Caco-2 (cell line): ENCODE measurements around the gene OLFML3. TPM values are rescaled to one million over a fixed set of nuclear protein-coding genes. Genes with fewer than 3 reads are reported as not detected.

Experiments
- Bru-seq: library from RNA; stranded (reverse); fragments of 400-500 nt; gene quantifications from one replicate; lab custom pipeline; 2021; lab: Mats Ljungman, UMichigan
- BruChase-seq, 2 experiments: library from RNA; stranded (reverse); fragments of 400-500 nt; gene quantifications; one replicate each; lab custom pipeline; 2021; lab: Mats Ljungman, UMichigan
- BruUV-seq: library from RNA; stranded (reverse); fragments of 400-500 nt; replicated peaks from 2 replicates; lab custom pipeline; 2021; lab: Mats Ljungman, UMichigan
- CTCF ChIA-PET: fragments of 300-600 bp; sonication (Branson Sonifier 250); formaldehyde crosslinking; loops from one replicate; lab custom pipeline; 2022; ENCODE audit warnings: antibody characterized with exemption; lab: Charles Lee
- POLR2A ChIA-PET: fragments of 300-600 bp; sonication (Branson Sonifier 250); formaldehyde crosslinking; loops from one replicate; lab custom pipeline; 2022; ENCODE audit warnings: antibody characterized with exemption; lab: Charles Lee
- DNase-seq, 2 experiments: peaks; one replicate each; pipeline versions ENCODE4 v3.0.0 to v3.0.0-alpha.2; 2020 to 2022
- H3K27me3 ChIP-seq: replicated peaks from 2 replicates; pipeline ENCODE4 v1.6.0; 2011; ENCODE audit warnings: low read length; ENCODE audit not compliant: control insufficient read depth, insufficient read depth
- H3K36me3 ChIP-seq: 2 replicates; pipeline ENCODE4 v1.5.1; 2011; ENCODE audit warnings: low read length; ENCODE audit not compliant: control insufficient read depth, insufficient read depth
- H3K4me1 ChIP-seq: fragments of 250-450 bp; sonication (Bioruptor Pico); 2 replicates; pipeline ENCODE4 v1.5.1; 2020; ENCODE audit warnings: mild to moderate bottlenecking
- H3K4me3 ChIP-seq: 2 replicates; pipeline ENCODE4 v1.5.1; 2011; ENCODE audit warnings: low read depth, mild to moderate bottlenecking, control low read depth, low read length
- H3K9me3 ChIP-seq: fragments of 250-450 bp; sonication (Bioruptor Pico); 2 replicates; pipeline ENCODE4 v1.5.1; 2020; ENCODE audit warnings: mild to moderate bottlenecking, moderate library complexity
- H3K27ac Mint-ChIP-seq: one replicate; pipeline ENCODE4 v1.8.0; 2022; ENCODE audit warnings: mixed read lengths; ENCODE audit not compliant: unreplicated experiment
- H3K27me3 Mint-ChIP-seq: one replicate; pipeline ENCODE4 v1.8.0; 2022; ENCODE audit warnings: mixed read lengths; ENCODE audit not compliant: insufficient read depth, unreplicated experiment
- H3K36me3 Mint-ChIP-seq: one replicate; pipeline ENCODE4 v1.8.0; 2022; ENCODE audit warnings: mild to moderate bottlenecking, mixed read lengths; ENCODE audit not compliant: insufficient read depth, unreplicated experiment
- H3K4me1 Mint-ChIP-seq: one replicate; pipeline ENCODE4 v1.8.0; 2022; ENCODE audit warnings: low read depth, mixed read lengths; ENCODE audit not compliant: unreplicated experiment
- H3K4me3 Mint-ChIP-seq: one replicate; pipeline ENCODE4 v1.8.0; 2022; ENCODE audit warnings: mild to moderate bottlenecking, moderate library complexity, mixed read lengths; ENCODE audit not compliant: unreplicated experiment
- H3K9me3 Mint-ChIP-seq: one replicate; pipeline ENCODE4 v1.8.0; 2022; ENCODE audit warnings: mixed read lengths; ENCODE audit not compliant: unreplicated experiment
- intact Hi-C: fragments of 100-400 bp; cut with micrococcal nuclease; formaldehyde crosslinking; loops from one replicate; pipeline ENCODE4 v1.10.0; 2022; ENCODE audit not compliant: unreplicated experiment
- long read RNA-seq: library from polyadenylated mRNA; stranded (forward); transcript quantifications from one replicate; pipeline ENCODE4 v2.0.0, GENCODE V29; 2022
- total RNA-seq: library from RNA; stranded (reverse); gene quantifications from 2 replicates; pipeline ENCODE4 v1.2.3, GENCODE V29; 2022
- TF ChIP-seq, protein P1 (sequence below), 2 experiments: fragments of 200-600 bp in 1 of 2; IDR thresholded peaks; 1 replicate in 1 of 2; 2 replicates in 1 of 2; pipeline versions ENCODE4 v1.5.1 to v1.8.0; 2011 to 2022; ENCODE audit warnings: antibody characterized with exemption in 1 of 2, control low read depth in 1 of 2, inconsistent platforms in 1 of 2, low read depth in 1 of 2, low read length in 1 of 2, mild to moderate bottlenecking in 1 of 2, moderate library complexity in 1 of 2; ENCODE audit not compliant: insufficient read depth in 1 of 2, severe bottlenecking in 1 of 2, unreplicated experiment in 1 of 2

The OLFML3 gene, protein sequence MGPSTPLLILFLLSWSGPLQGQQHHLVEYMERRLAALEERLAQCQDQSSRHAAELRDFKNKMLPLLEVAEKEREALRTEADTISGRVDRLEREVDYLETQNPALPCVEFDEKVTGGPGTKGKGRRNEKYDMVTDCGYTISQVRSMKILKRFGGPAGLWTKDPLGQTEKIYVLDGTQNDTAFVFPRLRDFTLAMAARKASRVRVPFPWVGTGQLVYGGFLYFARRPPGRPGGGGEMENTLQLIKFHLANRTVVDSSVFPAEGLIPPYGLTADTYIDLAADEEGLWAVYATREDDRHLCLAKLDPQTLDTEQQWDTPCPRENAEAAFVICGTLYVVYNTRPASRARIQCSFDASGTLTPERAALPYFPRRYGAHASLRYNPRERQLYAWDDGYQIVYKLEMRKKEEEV
- total RNA-seq, result 29.1 and 36.5 TPM in 2 replicates
- Bru-seq, nascent RNA, result percentile 64 among the genes with signal in this experiment
- percentile 75 among the genes with signal in this experiment for BruChase-seq, experiment 1, labeled RNA remaining after a 2-hour chase
- percentile 89 among the genes with signal in this experiment for BruChase-seq, experiment 2, labeled RNA remaining after a 6-hour chase
- long read RNA-seq, transcript OLFML3-201 (3 exons, 1,780 nt), result major isoform, 55 of 322 reads
- long read RNA-seq, partial matches to known transcripts, result 4 of 322 reads
- long read RNA-seq, other reads (novel, unspliced or antisense), result 261 of 322 reads

DNA sequence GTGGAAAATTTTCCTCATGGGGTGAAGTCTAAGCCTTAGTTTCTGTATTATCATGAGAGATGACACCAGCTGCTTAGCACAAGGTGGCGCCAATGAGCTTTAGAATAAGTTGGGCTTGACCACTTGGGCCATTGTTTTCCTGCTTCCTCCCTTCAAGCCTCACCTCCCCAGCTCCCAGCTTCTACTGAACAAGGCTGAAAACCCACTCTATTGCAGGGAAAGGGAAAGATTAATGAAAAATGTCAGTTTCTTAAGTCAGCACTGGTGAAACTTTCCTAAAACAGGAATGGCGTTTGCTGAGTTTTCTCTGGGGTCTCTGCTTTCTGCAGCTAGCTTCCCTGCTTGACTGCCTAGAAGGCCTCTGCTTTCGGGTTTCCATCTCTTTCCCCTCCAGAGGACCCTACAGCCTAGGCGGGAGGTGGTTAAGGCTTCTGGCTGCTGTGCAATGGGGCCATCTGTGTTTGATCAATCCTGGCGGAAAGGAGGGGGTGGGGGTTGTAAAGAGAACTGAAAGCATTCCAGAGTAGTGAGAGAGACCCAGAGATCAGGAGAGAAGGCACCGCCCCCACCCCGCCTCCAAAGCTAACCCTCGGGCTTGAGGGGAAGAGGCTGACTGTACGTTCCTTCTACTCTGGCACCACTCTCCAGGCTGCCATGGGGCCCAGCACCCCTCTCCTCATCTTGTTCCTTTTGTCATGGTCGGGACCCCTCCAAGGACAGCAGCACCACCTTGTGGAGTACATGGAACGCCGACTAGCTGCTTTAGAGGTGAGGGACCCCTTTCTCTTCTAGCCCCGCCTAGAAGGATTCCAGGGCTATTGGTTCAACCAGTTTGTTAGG, at the start of gene OLFML3:
OLFML3 (plus strand) TSS at position 612 of the 840 bp plus-strand sequence; CDS start at position 655, 43 bp downstream.
- H3K27me3 Mint-ChIP-seq, result no peaks in the 10 kb centered on the region
- peak within 1 kb of the TSS; percentile 18 for H3K4me3 ChIP-seq
- intact Hi-C loops, result loop anchor here (1.0 to 5.0 kb wide), 5 partner anchors 55 to 368 kb away; no protein-coding TSS in a partner anchor
- peaks cover 7% of the 10 kb centered on the region for H3K9me3 Mint-ChIP-seq
- TF ChIP-seq, protein P1, sequence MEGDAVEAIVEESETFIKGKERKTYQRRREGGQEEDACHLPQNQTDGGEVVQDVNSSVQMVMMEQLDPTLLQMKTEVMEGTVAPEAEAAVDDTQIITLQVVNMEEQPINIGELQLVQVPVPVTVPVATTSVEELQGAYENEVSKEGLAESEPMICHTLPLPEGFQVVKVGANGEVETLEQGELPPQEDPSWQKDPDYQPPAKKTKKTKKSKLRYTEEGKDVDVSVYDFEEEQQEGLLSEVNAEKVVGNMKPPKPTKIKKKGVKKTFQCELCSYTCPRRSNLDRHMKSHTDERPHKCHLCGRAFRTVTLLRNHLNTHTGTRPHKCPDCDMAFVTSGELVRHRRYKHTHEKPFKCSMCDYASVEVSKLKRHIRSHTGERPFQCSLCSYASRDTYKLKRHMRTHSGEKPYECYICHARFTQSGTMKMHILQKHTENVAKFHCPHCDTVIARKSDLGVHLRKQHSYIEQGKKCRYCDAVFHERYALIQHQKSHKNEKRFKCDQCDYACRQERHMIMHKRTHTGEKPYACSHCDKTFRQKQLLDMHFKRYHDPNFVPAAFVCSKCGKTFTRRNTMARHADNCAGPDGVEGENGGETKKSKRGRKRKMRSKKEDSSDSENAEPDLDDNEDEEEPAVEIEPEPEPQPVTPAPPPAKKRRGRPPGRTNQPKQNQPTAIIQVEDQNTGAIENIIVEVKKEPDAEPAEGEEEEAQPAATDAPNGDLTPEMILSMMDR (IDR thresholded peaks at IDR 0.05; ENCODE audit: insufficient read depth in 1 of 2, low read depth in 1 of 2, low read length in 1 of 2, severe bottlenecking in 1 of 2, unreplicated experiment in 1 of 2), result peak; percentile 44 to 63
- no peaks in the 10 kb centered on the region for H3K9me3 ChIP-seq
- no TSS peak for BruUV-seq
- H3K27ac Mint-ChIP-seq, result peak within 1 kb of the TSS; percentile 93
- no peaks in the 10 kb centered on the region for H3K36me3 ChIP-seq
- POLR2A ChIA-PET, result no interaction called here
- no peaks in the 10 kb centered on the region for H3K4me1 Mint-ChIP-seq
- peak within 1 kb of the TSS; percentile 66 for H3K4me3 Mint-ChIP-seq
- H3K27me3 ChIP-seq, result no peaks in the 10 kb centered on the region
- peaks cover 15% of the 10 kb centered on the region for H3K4me1 ChIP-seq
- CTCF ChIA-PET, result interaction anchor here (0.6 to 2.1 kb wide), 11 partner anchors 26 to 322 kb away, joined by 3 to 31 read pairs (median 4); no protein-coding TSS in a partner anchor
- DNase-seq, result peak; percentile 77 to 83
- no peaks in the 10 kb centered on the region for H3K36me3 Mint-ChIP-seq

DNA sequence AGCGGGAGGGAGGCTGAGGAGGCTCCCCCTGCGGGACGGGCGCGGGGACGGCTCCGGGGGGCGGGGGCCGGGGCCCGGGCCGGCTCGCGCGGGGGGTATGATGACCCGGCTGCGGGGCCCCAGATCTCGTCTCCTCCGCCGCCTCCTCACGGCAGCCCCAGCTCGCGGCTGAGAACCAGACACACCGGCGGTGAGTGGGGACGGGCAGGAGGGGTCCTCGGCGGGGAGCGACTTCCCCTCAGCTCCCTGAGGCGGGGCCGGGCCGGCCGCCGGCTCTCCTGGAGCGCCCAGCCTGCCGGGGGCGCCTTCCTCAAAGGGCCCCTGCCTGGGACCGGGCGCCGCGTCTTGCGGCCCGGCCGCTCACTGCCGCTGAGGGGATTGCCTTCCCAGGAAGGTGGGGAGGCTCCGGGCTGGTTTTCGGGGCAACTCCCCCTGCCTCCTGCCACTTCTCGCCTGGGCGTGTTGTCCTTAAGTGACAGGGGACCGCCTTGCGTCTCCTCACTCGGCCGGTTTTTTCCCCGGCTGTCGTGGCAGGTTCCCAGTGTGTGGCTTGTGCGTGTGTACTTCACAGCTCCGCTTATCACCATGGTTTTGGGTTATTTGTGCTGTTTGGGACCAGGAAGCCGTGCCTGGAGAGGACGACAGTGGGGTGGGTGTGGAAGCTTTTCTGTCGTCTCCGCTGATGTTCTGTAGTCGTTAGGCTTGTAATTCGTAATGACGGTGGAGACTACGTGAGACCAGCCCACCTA, 49.4 kb upstream of the OLFML3 start:
- H3K9me3 Mint-ChIP-seq, result no peaks in the 10 kb centered on the region
- H3K36me3 Mint-ChIP-seq, result no peaks in the 10 kb centered on the region
- H3K4me1 ChIP-seq, result peaks cover 7% of the 10 kb centered on the region; the same call in 1 of the 2 replicates
- H3K4me3 ChIP-seq, result peak overlapping the region; percentile 82
- H3K4me3 Mint-ChIP-seq, result peak overlapping the region; percentile 87
- ChIA-PET POLR2A (interaction anchor here (0.6 to 2.3 kb wide), 3 partner anchors 24 to 118 kb away, joined by 4 to 10 read pairs (median 8); partner anchors contain the start of genes AP4B1 and RSBN1), CTCF (interaction anchor here (2.2 kb wide), 1 partner anchor 24 kb away, joined by 12 read pairs; the partner anchor contains the start of genes AP4B1 and DCLRE1B)
- no peaks in the 10 kb centered on the region for H3K27me3 Mint-ChIP-seq
- no peaks in the 10 kb centered on the region for H3K27me3 ChIP-seq
- H3K36me3 ChIP-seq, result no peaks in the 10 kb centered on the region
- DNase-seq, result peak; percentile 41 to 49
- TF ChIP-seq, protein P1 (IDR thresholded peaks at IDR 0.05; ENCODE audit: insufficient read depth in 1 of 2, low read depth in 1 of 2, low read length in 1 of 2, severe bottlenecking in 1 of 2, unreplicated experiment in 1 of 2), result peak in 1 of 2 experiments; percentile 1
- H3K9me3 ChIP-seq, result no peaks in the 10 kb centered on the region
- intact Hi-C loops, result loop anchor here (1.0 kb wide), 2 partner anchors 25 to 118 kb away; partner anchors contain the start of genes DCLRE1B and RSBN1
- no TSS peak for BruUV-seq
- H3K4me1 Mint-ChIP-seq, result peaks cover 19% of the 10 kb centered on the region
- H3K27ac Mint-ChIP-seq, result peak overlapping the region; percentile 92
